ENCODE data around the gene ULK4.

Gene ULK4

DNA sequence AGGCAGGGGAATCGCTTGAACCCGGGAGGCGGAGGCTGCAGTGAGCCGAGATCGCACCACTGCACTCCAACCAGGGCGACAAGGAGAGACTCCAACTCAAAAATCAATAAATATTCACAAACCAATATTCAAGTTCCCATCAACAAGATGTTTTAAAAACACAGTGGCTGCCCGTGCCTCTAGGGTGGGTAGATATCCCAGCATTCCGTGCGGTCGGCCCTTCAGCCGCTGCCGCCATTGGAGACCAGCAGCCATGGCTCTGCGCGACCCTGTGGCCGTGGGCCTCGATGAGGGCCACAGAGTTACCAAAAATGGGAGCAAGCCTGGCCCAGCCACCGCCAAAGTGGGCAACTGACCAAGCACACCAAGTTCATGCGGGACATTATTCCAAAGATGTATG is 6.7 kb downstream of the ULK4 start:
- TF ChIP-seq, protein P1, sequence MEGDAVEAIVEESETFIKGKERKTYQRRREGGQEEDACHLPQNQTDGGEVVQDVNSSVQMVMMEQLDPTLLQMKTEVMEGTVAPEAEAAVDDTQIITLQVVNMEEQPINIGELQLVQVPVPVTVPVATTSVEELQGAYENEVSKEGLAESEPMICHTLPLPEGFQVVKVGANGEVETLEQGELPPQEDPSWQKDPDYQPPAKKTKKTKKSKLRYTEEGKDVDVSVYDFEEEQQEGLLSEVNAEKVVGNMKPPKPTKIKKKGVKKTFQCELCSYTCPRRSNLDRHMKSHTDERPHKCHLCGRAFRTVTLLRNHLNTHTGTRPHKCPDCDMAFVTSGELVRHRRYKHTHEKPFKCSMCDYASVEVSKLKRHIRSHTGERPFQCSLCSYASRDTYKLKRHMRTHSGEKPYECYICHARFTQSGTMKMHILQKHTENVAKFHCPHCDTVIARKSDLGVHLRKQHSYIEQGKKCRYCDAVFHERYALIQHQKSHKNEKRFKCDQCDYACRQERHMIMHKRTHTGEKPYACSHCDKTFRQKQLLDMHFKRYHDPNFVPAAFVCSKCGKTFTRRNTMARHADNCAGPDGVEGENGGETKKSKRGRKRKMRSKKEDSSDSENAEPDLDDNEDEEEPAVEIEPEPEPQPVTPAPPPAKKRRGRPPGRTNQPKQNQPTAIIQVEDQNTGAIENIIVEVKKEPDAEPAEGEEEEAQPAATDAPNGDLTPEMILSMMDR (IDR thresholded peaks at IDR 0.05), result no peak

DNA sequence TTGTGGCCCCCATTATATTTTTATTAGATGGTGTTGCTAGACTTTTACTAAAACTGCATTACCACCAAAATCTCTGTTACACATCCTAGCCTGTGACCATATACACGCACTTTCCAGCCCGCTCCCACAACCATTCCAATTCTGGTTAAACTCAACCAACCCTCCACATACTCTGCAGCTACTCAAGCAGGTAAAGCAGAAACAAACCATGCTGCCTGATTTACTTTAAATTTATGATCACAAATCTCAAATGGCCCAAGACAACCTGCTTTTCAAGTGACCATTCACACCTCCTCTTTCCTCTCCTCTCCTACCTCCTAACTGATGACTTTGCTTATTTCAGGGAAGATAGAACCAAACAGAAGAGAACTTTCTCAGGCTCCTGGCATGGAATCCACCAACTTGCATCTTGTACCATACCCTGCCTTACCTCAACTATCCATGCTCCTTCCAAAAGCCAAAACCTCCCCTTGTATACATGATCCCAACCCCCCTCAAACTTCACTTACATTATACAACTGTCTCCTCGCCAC is 18.5 kb downstream of the ULK4 start:
- TF ChIP-seq, protein P1 (IDR thresholded peaks at IDR 0.05), result no peak

DNA sequence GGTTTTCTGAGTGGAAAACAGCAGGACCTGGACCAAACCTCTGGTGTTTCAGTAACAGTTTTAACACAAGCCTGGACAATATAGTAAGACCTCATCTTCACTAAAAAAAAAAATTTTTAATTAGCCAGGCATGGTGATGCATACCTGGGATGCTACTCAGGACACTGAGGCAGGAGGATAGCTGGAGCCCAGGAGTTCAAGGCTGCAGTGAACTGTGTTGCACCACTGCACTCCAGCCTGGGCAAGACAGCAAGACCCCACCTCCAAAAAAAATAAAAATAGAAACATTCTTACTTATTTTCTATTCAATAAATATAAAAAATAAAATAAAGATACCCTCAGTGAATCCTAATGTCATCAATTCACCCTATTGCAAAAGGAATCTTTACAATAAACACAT is 21.5 kb downstream of the ULK4 start:
- TF ChIP-seq, protein P1 (IDR thresholded peaks at IDR 0.05), result no peak

DNA sequence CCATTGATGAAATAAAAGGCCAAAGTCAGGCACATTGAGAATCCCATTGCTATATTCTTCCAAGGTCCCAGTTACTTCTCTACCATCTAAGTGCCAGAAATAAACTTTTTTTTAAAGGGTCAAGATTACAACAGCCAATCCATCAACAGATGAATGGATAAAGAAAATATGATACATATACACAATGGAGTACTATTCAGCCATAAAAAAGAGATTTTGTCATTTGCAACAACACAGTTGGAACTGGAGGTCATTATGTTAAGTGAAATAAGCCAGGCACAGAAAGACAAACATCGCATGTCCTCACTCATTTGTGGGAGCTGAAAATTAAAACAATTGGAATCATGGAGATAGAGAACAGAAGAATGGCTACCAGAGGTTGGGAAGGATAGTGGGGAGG is 25.5 kb downstream of the ULK4 start:
- TF ChIP-seq, protein P1 (IDR thresholded peaks at IDR 0.05), result no peak

DNA sequence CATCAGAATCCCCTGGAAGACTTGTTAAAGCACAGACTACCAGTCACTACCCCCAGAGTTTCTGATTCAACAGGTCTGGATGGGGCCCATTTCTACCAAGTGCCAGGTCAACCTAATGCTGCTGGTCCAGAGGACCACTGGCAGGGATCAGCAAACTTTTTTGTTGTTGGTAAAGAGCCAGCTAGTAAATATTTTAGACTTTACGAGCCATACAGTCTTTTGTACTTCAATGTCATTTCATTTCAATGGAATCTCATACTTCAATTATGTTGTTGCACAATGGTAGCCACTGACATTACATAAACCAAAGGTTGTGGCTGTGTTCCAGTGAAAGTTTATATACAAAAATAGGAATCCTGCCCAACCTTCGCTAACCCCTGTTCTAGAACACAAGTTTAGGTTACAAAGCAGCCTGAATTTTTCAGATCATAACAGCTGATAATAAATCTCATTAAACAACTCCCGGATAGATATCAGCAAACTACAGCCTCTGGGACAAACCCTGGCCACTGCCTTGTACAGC is 28.7 kb downstream of the ULK4 start:
- TF ChIP-seq, protein P1 (IDR thresholded peaks at IDR 0.05), result no peak

DNA sequence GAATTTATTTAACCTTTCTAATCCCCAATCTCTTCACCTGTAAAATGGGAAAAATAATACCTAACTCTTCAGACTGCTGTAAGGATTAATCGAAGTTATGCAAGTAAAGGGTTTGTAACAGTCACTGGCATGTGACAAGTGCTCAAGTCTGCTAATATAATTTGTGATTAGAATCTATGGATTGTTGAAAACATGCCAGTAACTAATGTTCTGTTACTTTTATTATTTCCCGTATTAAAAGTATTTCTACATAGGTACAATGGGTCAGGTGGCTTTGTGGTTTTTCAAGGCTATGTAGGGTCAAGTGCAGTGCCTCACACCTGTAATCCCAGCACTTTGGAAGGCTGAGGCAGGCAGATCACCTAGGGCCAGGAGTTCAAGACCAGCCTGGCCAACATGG is 29.4 kb downstream of the ULK4 start:
- TF ChIP-seq, protein P1 (IDR thresholded peaks at IDR 0.05), result no peak

DNA sequence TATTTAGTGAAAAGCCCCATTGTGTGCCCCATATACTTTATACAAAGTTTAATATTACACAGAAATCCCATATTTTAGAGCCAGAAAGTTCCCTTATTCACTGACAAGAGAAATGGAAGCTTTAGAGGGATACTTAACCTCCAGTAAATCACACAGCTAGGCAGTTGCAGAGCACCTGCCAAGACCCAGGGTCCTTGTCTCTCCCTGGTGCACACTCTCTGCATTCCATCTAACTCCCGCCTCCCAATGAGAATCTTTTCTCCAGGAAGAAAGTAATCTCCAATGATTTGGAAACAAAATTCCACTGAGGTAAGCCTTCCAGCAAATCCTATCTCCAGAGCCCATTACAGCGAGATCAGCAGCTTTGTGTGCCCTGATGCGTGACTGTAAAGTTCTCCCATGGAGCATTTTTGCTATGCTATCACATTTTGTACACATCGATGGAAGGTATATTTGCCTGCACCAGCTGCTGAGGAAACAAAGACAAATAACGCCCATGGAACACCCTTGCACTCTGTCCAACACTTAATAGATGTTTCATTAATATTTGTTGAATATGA is 41.4 kb downstream of the ULK4 start:
- TF ChIP-seq, protein P1 (IDR thresholded peaks at IDR 0.05), result no peak

DNA sequence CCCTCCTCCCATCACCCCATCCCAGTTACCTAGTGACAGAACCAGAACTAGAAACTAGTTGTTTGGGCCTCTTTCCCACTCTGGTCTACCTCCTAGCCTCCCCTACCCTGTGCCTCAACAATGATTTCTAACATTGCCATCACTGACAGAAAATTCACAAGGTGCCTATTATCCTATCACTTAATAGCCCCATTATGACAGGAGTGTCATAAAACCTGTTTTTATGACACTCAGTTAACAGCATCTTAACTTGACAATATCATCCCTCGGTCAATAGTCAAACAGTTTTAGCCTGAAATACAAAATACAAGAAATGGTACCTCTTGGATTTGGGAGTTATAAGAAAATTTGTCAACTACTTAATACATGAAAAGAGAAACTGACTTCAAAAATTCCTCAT is 46.5 kb downstream of the ULK4 start:
- TF ChIP-seq, protein P1 (IDR thresholded peaks at IDR 0.05), result no peak
